B cell (primary cell): Measurements from ENCODE around the gene STAT5B. TPM values are rescaled to one million over a fixed set of nuclear protein-coding genes. Genes with fewer than 3 reads are reported as not detected.

Experiments used
- ATAC-seq: fragments of 200-7000 bp; cut with Tn5 transposase; one replicate; pipeline ENCODE4 v1.10.0; 2021; ENCODE audit warnings: low read depth, mild to moderate bottlenecking, moderate number of reproducible peaks, moderate library complexity
- CTCF ChIA-PET: fragments of 350-600 bp; sonication (Branson Sonifier 250); formaldehyde crosslinking; loops from one replicate; lab custom pipeline; 2021; ENCODE audit warnings: antibody characterized with exemption, inconsistent platforms; lab: Charles Lee
- POLR2A ChIA-PET: fragments of 350-600 bp; sonication (Branson Sonifier 250); formaldehyde crosslinking; loops from one replicate; lab custom pipeline; 2021; ENCODE audit warnings: antibody characterized with exemption; lab: Charles Lee
- DNase-seq: peaks from one replicate; pipeline ENCODE4 v3.0.0; 2013
- H2AFZ ChIP-seq: 2 replicates; pipeline ENCODE4 v1.6.1; 2012; ENCODE audit warnings: mild to moderate bottlenecking, low read depth, low read length; ENCODE audit not compliant: insufficient read depth, poor library complexity, severe bottlenecking
- H3K27ac ChIP-seq, 2 donors: 1 replicate in 1 of 2; 2 replicates in 1 of 2; pipeline ENCODE4 v1.5.1; 2012 to 2013; ENCODE audit warnings: low read length in 2 of 2, mild to moderate bottlenecking in 2 of 2, moderate library complexity in 1 of 2
- H3K27me3 ChIP-seq, 4 experiments: fragments of 200-600 bp in 1 of 4; sonication (generic) in 1 of 4; replicated peaks in 1 of 4; 1 replicate in 2 of 4; 2 replicates in 2 of 4; pipeline versions ENCODE4 v1.6.1 to v1.7.0; 2013 to 2016; ENCODE audit warnings: low read length in 3 of 4, mild to moderate bottlenecking in 2 of 4, mixed read lengths in 1 of 4, moderate library complexity in 1 of 4; ENCODE audit not compliant: insufficient read depth in 4 of 4, control insufficient read depth in 3 of 4; ENCODE audit errors: control extremely low read depth in 1 of 4
- H3K36me3 ChIP-seq, 2 experiments: replicated peaks in 1 of 2; 1 replicate in 1 of 2; 2 replicates in 1 of 2; pipeline versions ENCODE4 v1.6.1 to v1.7.1; 2013; ENCODE audit warnings: low read length in 1 of 2; ENCODE audit not compliant: insufficient read depth in 2 of 2, control insufficient read depth in 1 of 2; ENCODE audit errors: control extremely low read depth in 1 of 2, extremely low read depth in 1 of 2
- H3K4me1 ChIP-seq, 2 donors: fragments of 200-600 bp in 1 of 2; sonication (generic) in 1 of 2; 1 replicate in 1 of 2; 2 replicates in 1 of 2; pipeline versions ENCODE4 v1.5.1 to v1.6.1; 2013 to 2017; ENCODE audit warnings: low read length in 2 of 2; ENCODE audit not compliant: control insufficient read depth in 2 of 2, insufficient read depth in 2 of 2
- H3K4me2 ChIP-seq: replicated peaks from 2 replicates; pipeline ENCODE3; 2012; ENCODE audit warnings: mild to moderate bottlenecking, low read depth, low read length; ENCODE audit not compliant: poor library complexity, severe bottlenecking
- H3K4me3 ChIP-seq, 5 experiments: fragments of 200-600 bp in 1 of 5; sonication (generic) in 1 of 5; 1 replicate in 3 of 5; 2 replicates in 2 of 5; pipeline versions ENCODE4 v1.5.1 to v1.7.0; 2011 to 2016; ENCODE audit warnings: low read length in 4 of 5, mild to moderate bottlenecking in 4 of 5, low read depth in 2 of 5, control low read depth in 1 of 5, moderate library complexity in 1 of 5; ENCODE audit not compliant: insufficient read depth in 1 of 5; ENCODE audit errors: control extremely low read depth in 1 of 5, extremely low read depth in 1 of 5
- H3K79me2 ChIP-seq: fragments of 200-600 bp; sonication (generic); one replicate; pipeline ENCODE4 v1.6.0; 2016; ENCODE audit warnings: low read length; ENCODE audit not compliant: control insufficient read depth, insufficient read depth
- H3K9ac ChIP-seq: fragments of 200-600 bp; sonication (generic); 2 replicates; pipeline ENCODE4 v1.6.1; 2017; ENCODE audit warnings: mild to moderate bottlenecking, low read length, moderate library complexity
- H3K9me3 ChIP-seq, 3 donors: one replicate each; pipeline versions ENCODE4 v1.6.1 to v1.7.1; 2013; ENCODE audit warnings: low read length in 2 of 3; ENCODE audit not compliant: control insufficient read depth in 2 of 3, insufficient read depth in 1 of 3; ENCODE audit errors: control extremely low read depth in 1 of 3
- H4K20me1 ChIP-seq: 2 replicates; pipeline ENCODE4 v1.6.0; 2012; ENCODE audit warnings: mild to moderate bottlenecking, low read length; ENCODE audit not compliant: insufficient read depth, control insufficient read depth, poor library complexity, severe bottlenecking
- H3K27ac Mint-ChIP-seq: one replicate; pipeline ENCODE4 v1.8.0; 2021; ENCODE audit warnings: mixed read lengths
- H3K27me3 Mint-ChIP-seq: one replicate; pipeline ENCODE4 v1.8.0; 2021; ENCODE audit warnings: mixed read lengths
- H3K4me1 Mint-ChIP-seq: one replicate; pipeline ENCODE4 v1.8.0; 2021; ENCODE audit warnings: mixed read lengths
- H3K4me3 Mint-ChIP-seq: one replicate; pipeline ENCODE4 v1.8.0; 2021; ENCODE audit warnings: mixed read lengths
- H3K9me3 Mint-ChIP-seq: one replicate; pipeline ENCODE4 v1.8.0; 2022; ENCODE audit warnings: mixed read lengths; ENCODE audit not compliant: insufficient read depth
- EZH2 ChIP-seq: IDR thresholded peaks from 2 replicates; pipeline ENCODE4 v1.6.1; 2012; ENCODE audit warnings: borderline replicate concordance, low read depth, mild to moderate bottlenecking, moderate library complexity, low read length; ENCODE audit not compliant: insufficient read depth, poor library complexity, severe bottlenecking
- WGBS: methylation state at CpG from one replicate; pipeline ENCODE4 v1.1.5; 2013; ENCODE audit warnings: missing lambda C conversion rate; ENCODE audit not compliant: insufficient coverage; 5-methylcytosine and 5-hydroxymethylcytosine counted together
- intact Hi-C: fragments of 100-400 bp; cut with micrococcal nuclease; formaldehyde crosslinking; loops from one replicate; pipeline ENCODE4 v1.10.0; 2022
- polyA plus RNA-seq: library from polyadenylated mRNA; depleted of rRNA; stranded (reverse); fragments of >200 nt; gene quantifications from 2 replicates; pipeline ENCODE4 v1.2.3, GENCODE V29; 2012
- total RNA-seq, 2 donors: library from RNA; stranded (reverse); fragments of 120-200 nt in 1 of 2; gene quantifications; 1 replicate in 1 of 2; 2 replicates in 1 of 2; pipeline versions ENCODE4 v1.2.3 to v1.2.4, GENCODE V29; 2013 to 2022
- TF ChIP-seq, protein P1 (sequence below): fragments of 200-600 bp; IDR thresholded peaks from one replicate; pipeline ENCODE4 v1.8.0; 2022; ENCODE audit warnings: antibody characterized with exemption, mild to moderate bottlenecking

STAT5B gene
- total and polyA plus RNA-seq, 2 donors (not counting 1 experiment from before 2014, with no cell fraction given): 70.0 to 103 TPM

DNA sequence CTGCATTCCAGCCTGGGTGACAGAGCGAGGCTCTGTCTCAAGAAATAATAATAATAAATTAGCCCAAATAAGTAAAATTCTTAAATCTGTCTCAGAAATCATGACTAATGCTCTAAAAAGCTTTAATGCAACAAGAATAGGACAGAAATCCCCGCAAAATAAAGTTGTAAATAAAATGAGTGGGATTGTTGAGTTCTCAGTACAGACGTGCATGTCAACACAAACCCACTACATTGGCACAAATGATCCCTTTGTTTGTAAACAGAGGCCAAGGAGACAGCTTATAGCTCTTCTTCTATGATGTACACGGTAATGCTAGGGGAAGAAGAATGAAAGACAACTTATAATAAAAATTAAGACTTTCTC is 6.0 kb downstream of the STAT5B start:
- TF ChIP-seq, protein P1, sequence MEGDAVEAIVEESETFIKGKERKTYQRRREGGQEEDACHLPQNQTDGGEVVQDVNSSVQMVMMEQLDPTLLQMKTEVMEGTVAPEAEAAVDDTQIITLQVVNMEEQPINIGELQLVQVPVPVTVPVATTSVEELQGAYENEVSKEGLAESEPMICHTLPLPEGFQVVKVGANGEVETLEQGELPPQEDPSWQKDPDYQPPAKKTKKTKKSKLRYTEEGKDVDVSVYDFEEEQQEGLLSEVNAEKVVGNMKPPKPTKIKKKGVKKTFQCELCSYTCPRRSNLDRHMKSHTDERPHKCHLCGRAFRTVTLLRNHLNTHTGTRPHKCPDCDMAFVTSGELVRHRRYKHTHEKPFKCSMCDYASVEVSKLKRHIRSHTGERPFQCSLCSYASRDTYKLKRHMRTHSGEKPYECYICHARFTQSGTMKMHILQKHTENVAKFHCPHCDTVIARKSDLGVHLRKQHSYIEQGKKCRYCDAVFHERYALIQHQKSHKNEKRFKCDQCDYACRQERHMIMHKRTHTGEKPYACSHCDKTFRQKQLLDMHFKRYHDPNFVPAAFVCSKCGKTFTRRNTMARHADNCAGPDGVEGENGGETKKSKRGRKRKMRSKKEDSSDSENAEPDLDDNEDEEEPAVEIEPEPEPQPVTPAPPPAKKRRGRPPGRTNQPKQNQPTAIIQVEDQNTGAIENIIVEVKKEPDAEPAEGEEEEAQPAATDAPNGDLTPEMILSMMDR: no peak
- no peak for TF ChIP-seq EZH2
- H3K27me3 ChIP-seq: no peaks in the 10 kb centered on the region
- ATAC-seq (no peak), DNase-seq (no peak)
- H3K4me3 ChIP-seq: no peak overlapping the region
- POLR2A ChIA-PET: no interaction called here
- H3K27ac ChIP-seq: no peak overlapping the region
- H3K36me3 ChIP-seq: no peaks in the 10 kb centered on the region
- Mint-ChIP-seq H3K27me3 (no peaks in the 10 kb centered on the region), H3K9me3 (no peaks in the 10 kb centered on the region), H3K4me3 (no peak overlapping the region), H3K27ac (no peak overlapping the region), H3K4me1 (peaks cover 55% of the 10 kb centered on the region)
- H2AFZ ChIP-seq: no peak overlapping the region
- H3K4me2 ChIP-seq: no peak overlapping the region
- CTCF ChIA-PET: interaction anchor here (0.6 to 2.2 kb wide), 2 partner anchors 48 to 249 kb away, joined by 4 to 10 read pairs; no protein-coding TSS in a partner anchor
- no peak overlapping the region for H3K9ac ChIP-seq
- no peaks in the 10 kb centered on the region for H3K9me3 ChIP-seq
- 100% methylated on average over 1 of the region's 4 CpGs for WGBS
- intact Hi-C loops: loop anchor here (10.0 kb wide), 1 partner anchor 45 kb away; no protein-coding TSS in a partner anchor
- H3K79me2 ChIP-seq: peaks cover 93% of the 10 kb centered on the region
- no peaks in the 10 kb centered on the region for H4K20me1 ChIP-seq
- peaks cover 30 to 38% of the 10 kb centered on the region in 2 donors for H3K4me1 ChIP-seq

DNA sequence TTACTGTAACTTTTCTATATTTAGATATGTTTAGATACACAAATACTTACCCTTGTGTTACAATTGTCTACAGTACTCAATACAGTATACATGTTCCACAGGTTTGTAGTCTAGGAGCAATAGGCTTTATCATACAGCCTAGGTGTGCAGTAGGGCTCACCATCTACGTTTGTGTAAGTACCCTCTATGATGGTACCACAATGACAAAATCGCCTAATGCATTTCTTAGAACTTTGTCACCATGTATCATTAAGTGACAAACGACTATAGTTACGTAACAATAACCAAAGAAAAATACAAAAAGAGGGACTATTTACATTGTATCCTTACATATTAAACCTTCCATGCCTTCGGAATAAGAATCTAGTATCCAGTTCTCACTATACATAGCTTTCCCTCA is 8.0 kb downstream of the STAT5B start:
- Histone ChIP-seq H3K9me3 (no peaks in the 10 kb centered on the region), H3K27ac (no peak overlapping the region), H3K36me3 (no peaks in the 10 kb centered on the region), H3K4me3 (no peak overlapping the region), H3K9ac (no peak overlapping the region), H3K27me3 (no peaks in the 10 kb centered on the region), H3K4me2 (no peak overlapping the region), H4K20me1 (no peaks in the 10 kb centered on the region), H3K79me2 (peaks cover 81% of the 10 kb centered on the region), H2AFZ (no peak overlapping the region), H3K4me1 (peaks cover 22 to 24% of the 10 kb centered on the region in 2 donors)
- Mint-ChIP-seq H3K9me3 (no peaks in the 10 kb centered on the region), H3K27ac (no peak overlapping the region), H3K27me3 (no peaks in the 10 kb centered on the region), H3K4me3 (no peak overlapping the region), H3K4me1 (peaks cover 38% of the 10 kb centered on the region)
- WGBS: no CpG with 5 or more reads among the region's 5 CpGs
- no peak for TF ChIP-seq EZH2
- TF ChIP-seq, protein P1: no peak
- ChIA-PET POLR2A (interaction anchor here (1.0 kb wide), 1 partner anchor 121 kb away, joined by 3 read pairs; the partner anchor contains the start of gene STAT3), CTCF (interaction anchor here (1.0 kb wide), 1 partner anchor 44 kb away, joined by 3 read pairs; no protein-coding TSS in a partner anchor)
- ATAC-seq: no peak
- intact Hi-C loops: no loop called here
- DNase-seq: no peak
